Caco-2 (cell line): Measurements from ENCODE around the gene SERPINH1. TPM values are rescaled to one million over a fixed set of nuclear protein-coding genes. Genes with fewer than 3 reads are reported as not detected.

Source experiments
- BruUV-seq: library from RNA; stranded (reverse); fragments of 400-500 nt; replicated peaks from 2 replicates; lab custom pipeline; 2021; lab: Mats Ljungman, UMichigan
- CTCF ChIA-PET: fragments of 300-600 bp; sonication (Branson Sonifier 250); formaldehyde crosslinking; loops from one replicate; lab custom pipeline; 2022; ENCODE audit warnings: antibody characterized with exemption; lab: Charles Lee
- POLR2A ChIA-PET: fragments of 300-600 bp; sonication (Branson Sonifier 250); formaldehyde crosslinking; loops from one replicate; lab custom pipeline; 2022; ENCODE audit warnings: antibody characterized with exemption; lab: Charles Lee
- DNase-seq, 2 experiments: peaks; one replicate each; pipeline versions ENCODE4 v3.0.0 to v3.0.0-alpha.2; 2020 to 2022
- H3K27me3 ChIP-seq: replicated peaks from 2 replicates; pipeline ENCODE4 v1.6.0; 2011; ENCODE audit warnings: low read length; ENCODE audit not compliant: control insufficient read depth, insufficient read depth
- H3K36me3 ChIP-seq: 2 replicates; pipeline ENCODE4 v1.5.1; 2011; ENCODE audit warnings: low read length; ENCODE audit not compliant: control insufficient read depth, insufficient read depth
- H3K4me1 ChIP-seq: fragments of 250-450 bp; sonication (Bioruptor Pico); 2 replicates; pipeline ENCODE4 v1.5.1; 2020; ENCODE audit warnings: mild to moderate bottlenecking
- H3K4me3 ChIP-seq: 2 replicates; pipeline ENCODE4 v1.5.1; 2011; ENCODE audit warnings: low read depth, mild to moderate bottlenecking, control low read depth, low read length
- H3K9me3 ChIP-seq: fragments of 250-450 bp; sonication (Bioruptor Pico); 2 replicates; pipeline ENCODE4 v1.5.1; 2020; ENCODE audit warnings: mild to moderate bottlenecking, moderate library complexity
- H3K27ac Mint-ChIP-seq: one replicate; pipeline ENCODE4 v1.8.0; 2022; ENCODE audit warnings: mixed read lengths; ENCODE audit not compliant: unreplicated experiment
- H3K27me3 Mint-ChIP-seq: one replicate; pipeline ENCODE4 v1.8.0; 2022; ENCODE audit warnings: mixed read lengths; ENCODE audit not compliant: insufficient read depth, unreplicated experiment
- H3K36me3 Mint-ChIP-seq: one replicate; pipeline ENCODE4 v1.8.0; 2022; ENCODE audit warnings: mild to moderate bottlenecking, mixed read lengths; ENCODE audit not compliant: insufficient read depth, unreplicated experiment
- H3K4me1 Mint-ChIP-seq: one replicate; pipeline ENCODE4 v1.8.0; 2022; ENCODE audit warnings: low read depth, mixed read lengths; ENCODE audit not compliant: unreplicated experiment
- H3K4me3 Mint-ChIP-seq: one replicate; pipeline ENCODE4 v1.8.0; 2022; ENCODE audit warnings: mild to moderate bottlenecking, moderate library complexity, mixed read lengths; ENCODE audit not compliant: unreplicated experiment
- H3K9me3 Mint-ChIP-seq: one replicate; pipeline ENCODE4 v1.8.0; 2022; ENCODE audit warnings: mixed read lengths; ENCODE audit not compliant: unreplicated experiment
- intact Hi-C: fragments of 100-400 bp; cut with micrococcal nuclease; formaldehyde crosslinking; loops from one replicate; pipeline ENCODE4 v1.10.0; 2022; ENCODE audit not compliant: unreplicated experiment
- total RNA-seq: library from RNA; stranded (reverse); gene quantifications from 2 replicates; pipeline ENCODE4 v1.2.3, GENCODE V29; 2022
- TF ChIP-seq, protein P1 (sequence below), 2 experiments: fragments of 200-600 bp in 1 of 2; IDR thresholded peaks; 1 replicate in 1 of 2; 2 replicates in 1 of 2; pipeline versions ENCODE4 v1.5.1 to v1.8.0; 2011 to 2022; ENCODE audit warnings: antibody characterized with exemption in 1 of 2, control low read depth in 1 of 2, inconsistent platforms in 1 of 2, low read depth in 1 of 2, low read length in 1 of 2, mild to moderate bottlenecking in 1 of 2, moderate library complexity in 1 of 2; ENCODE audit not compliant: insufficient read depth in 1 of 2, severe bottlenecking in 1 of 2, unreplicated experiment in 1 of 2

Gene SERPINH1
- total RNA-seq, 1 experiment from 2014 or later, result 481 TPM

DNA sequence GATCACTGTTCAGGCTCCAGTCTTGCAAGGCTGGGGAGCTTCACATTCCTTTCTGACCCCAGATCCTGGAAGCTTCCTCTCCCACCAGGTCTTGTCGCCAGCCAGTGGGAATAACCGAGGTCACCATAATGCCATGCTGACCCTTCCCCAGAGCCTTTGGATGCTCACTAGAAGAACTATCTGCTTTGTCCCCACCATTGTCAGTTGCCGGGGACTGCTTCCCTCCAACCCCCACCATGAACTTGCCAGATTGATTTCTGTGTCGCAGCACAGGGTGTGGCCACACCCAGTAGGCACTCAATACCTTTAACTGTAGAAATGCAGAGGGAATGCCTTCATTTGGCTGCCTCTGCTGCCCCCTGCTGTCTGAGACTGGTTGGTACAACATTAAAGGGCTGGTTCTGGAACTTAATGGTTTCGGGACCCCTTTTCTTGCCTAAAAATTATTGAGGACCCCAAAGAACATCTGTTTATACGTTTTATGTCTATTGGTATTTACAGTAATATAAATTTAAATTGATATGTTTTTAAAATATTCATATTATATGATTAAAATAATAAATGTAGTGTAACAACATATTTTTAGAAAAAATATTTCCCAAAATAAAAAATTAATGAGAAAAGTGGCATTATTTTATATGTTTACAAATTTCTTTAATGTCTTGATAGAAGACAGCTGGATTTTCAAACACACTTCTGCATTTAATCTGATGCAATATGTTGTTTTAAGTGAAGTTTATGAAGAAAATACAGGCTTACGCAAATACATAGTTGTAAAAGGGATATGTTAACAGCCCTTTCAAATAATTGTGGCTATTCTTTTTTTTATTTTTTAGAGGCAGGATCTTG is 29.6 kb upstream of the SERPINH1 start:
- H3K9me3 ChIP-seq, result no peaks in the 10 kb centered on the region
- DNase-seq, result peak; percentile 83 to 91
- POLR2A ChIA-PET, result interaction anchor here (0.6 to 0.7 kb wide), 3 partner anchors 14 to 334 kb away, joined by 3 read pairs; no protein-coding TSS in a partner anchor
- TF ChIP-seq, protein P1, sequence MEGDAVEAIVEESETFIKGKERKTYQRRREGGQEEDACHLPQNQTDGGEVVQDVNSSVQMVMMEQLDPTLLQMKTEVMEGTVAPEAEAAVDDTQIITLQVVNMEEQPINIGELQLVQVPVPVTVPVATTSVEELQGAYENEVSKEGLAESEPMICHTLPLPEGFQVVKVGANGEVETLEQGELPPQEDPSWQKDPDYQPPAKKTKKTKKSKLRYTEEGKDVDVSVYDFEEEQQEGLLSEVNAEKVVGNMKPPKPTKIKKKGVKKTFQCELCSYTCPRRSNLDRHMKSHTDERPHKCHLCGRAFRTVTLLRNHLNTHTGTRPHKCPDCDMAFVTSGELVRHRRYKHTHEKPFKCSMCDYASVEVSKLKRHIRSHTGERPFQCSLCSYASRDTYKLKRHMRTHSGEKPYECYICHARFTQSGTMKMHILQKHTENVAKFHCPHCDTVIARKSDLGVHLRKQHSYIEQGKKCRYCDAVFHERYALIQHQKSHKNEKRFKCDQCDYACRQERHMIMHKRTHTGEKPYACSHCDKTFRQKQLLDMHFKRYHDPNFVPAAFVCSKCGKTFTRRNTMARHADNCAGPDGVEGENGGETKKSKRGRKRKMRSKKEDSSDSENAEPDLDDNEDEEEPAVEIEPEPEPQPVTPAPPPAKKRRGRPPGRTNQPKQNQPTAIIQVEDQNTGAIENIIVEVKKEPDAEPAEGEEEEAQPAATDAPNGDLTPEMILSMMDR (IDR thresholded peaks at IDR 0.05; ENCODE audit: insufficient read depth in 1 of 2, low read depth in 1 of 2, low read length in 1 of 2, severe bottlenecking in 1 of 2, unreplicated experiment in 1 of 2), result peak; percentile 95 to 99
- H3K4me3 ChIP-seq, result no peak overlapping the region
- BruUV-seq, result no TSS peak
- Mint-ChIP-seq H3K36me3 (no peaks in the 10 kb centered on the region), H3K9me3 (no peaks in the 10 kb centered on the region), H3K4me1 (peaks cover 11% of the 10 kb centered on the region), H3K27me3 (no peaks in the 10 kb centered on the region), H3K27ac (no peak overlapping the region), H3K4me3 (no peak overlapping the region)
- intact Hi-C loops, result loop anchor here (1.0 to 5.0 kb wide), 5 partner anchors 36 to 252 kb away; no protein-coding TSS in a partner anchor
- H3K4me1 ChIP-seq, result peaks cover 10% of the 10 kb centered on the region
- no peaks in the 10 kb centered on the region for H3K36me3 ChIP-seq
- no peaks in the 10 kb centered on the region for H3K27me3 ChIP-seq
- CTCF ChIA-PET, result interaction anchor here (0.6 to 5.2 kb wide), 18 partner anchors 10 to 253 kb away, joined by 3 to 40 read pairs (median 6); partner anchors contain the start of gene DGAT2

- no peak for DNase-seq
- POLR2A ChIA-PET, result interaction anchor here (0.6 kb wide), 1 partner anchor 83 kb away, joined by 3 read pairs; no protein-coding TSS in a partner anchor
- H3K9me3 ChIP-seq, result no peaks in the 10 kb centered on the region
- H3K27ac Mint-ChIP-seq, result no peak overlapping the region
- H3K27me3 Mint-ChIP-seq, result no peaks in the 10 kb centered on the region
- H3K4me3 Mint-ChIP-seq, result no peak overlapping the region
- H3K4me3 ChIP-seq, result no peak overlapping the region
- H3K36me3 Mint-ChIP-seq, result no peaks in the 10 kb centered on the region
- H3K9me3 Mint-ChIP-seq, result no peaks in the 10 kb centered on the region
- peaks cover 11% of the 10 kb centered on the region for H3K4me1 Mint-ChIP-seq
- BruUV-seq, result no TSS peak
- CTCF ChIA-PET, result interaction anchor here (0.5 to 5.2 kb wide), 7 partner anchors 35 to 899 kb away, joined by 3 to 40 read pairs (median 3); no protein-coding TSS in a partner anchor
- no peaks in the 10 kb centered on the region for H3K36me3 ChIP-seq
- TF ChIP-seq, protein P1 (IDR thresholded peaks at IDR 0.05; ENCODE audit: insufficient read depth in 1 of 2, low read depth in 1 of 2, low read length in 1 of 2, severe bottlenecking in 1 of 2, unreplicated experiment in 1 of 2), result no peak
- no peaks in the 10 kb centered on the region for H3K27me3 ChIP-seq
- peaks cover 10% of the 10 kb centered on the region for H3K4me1 ChIP-seq
- intact Hi-C loops, result loop anchor here (2.0 to 5.0 kb wide), 2 partner anchors 72 to 253 kb away; no protein-coding TSS in a partner anchor
Observed at GRCh38 chr11:75533896-75534258, 28.2 kb upstream of the SERPINH1 start.

- ChIA-PET POLR2A (interaction anchor here (0.6 kb wide), 1 partner anchor 275 kb away, joined by 5 read pairs; no protein-coding TSS in a partner anchor), CTCF (interaction anchor here (0.5 to 5.2 kb wide), 6 partner anchors 53 to 675 kb away, joined by 3 to 40 read pairs (median 4); no protein-coding TSS in a partner anchor)
- intact Hi-C loops, result loop anchor here (5.0 kb wide), 1 partner anchor 72 kb away; no protein-coding TSS in a partner anchor
- no peaks in the 10 kb centered on the region for H3K27me3 ChIP-seq
- no peak overlapping the region for H3K4me3 Mint-ChIP-seq
- no peak overlapping the region for H3K4me3 ChIP-seq
- DNase-seq, result no peak
- H3K36me3 Mint-ChIP-seq, result no peaks in the 10 kb centered on the region
- TF ChIP-seq, protein P1 (IDR thresholded peaks at IDR 0.05; ENCODE audit: insufficient read depth in 1 of 2, low read depth in 1 of 2, low read length in 1 of 2, severe bottlenecking in 1 of 2, unreplicated experiment in 1 of 2), result peak in 1 of 2 experiments; percentile 7
- no peaks in the 10 kb centered on the region for H3K9me3 Mint-ChIP-seq
- H3K4me1 Mint-ChIP-seq, result peaks cover 11% of the 10 kb centered on the region
- no TSS peak for BruUV-seq
- no peaks in the 10 kb centered on the region for H3K27me3 Mint-ChIP-seq
- H3K9me3 ChIP-seq, result no peaks in the 10 kb centered on the region
- no peaks in the 10 kb centered on the region for H3K36me3 ChIP-seq
- no peak overlapping the region for H3K27ac Mint-ChIP-seq
- H3K4me1 ChIP-seq, result peaks cover 10% of the 10 kb centered on the region
Observed at GRCh38 chr11:75534259-75535069, 27.6 kb upstream of the SERPINH1 start.
